ENCODE measurements around the gene LGALS3BP. TPM values are rescaled to one million over a fixed set of nuclear protein-coding genes. Genes with fewer than 3 reads are reported as not detected.

The LGALS3BP gene
- total RNA-seq, 1 experiment from 2014 or later = 389 TPM

- POLR2A ChIA-PET = interaction anchor here (1.0 kb wide), 2 partner anchors 99 to 104 kb away, joined by 3 read pairs; no protein-coding TSS in a partner anchor
Measured at GRCh38 chr17:78965491-78965924, 14.2 kb downstream of the LGALS3BP start.

More at GRCh38 chr17:78965491-78965924, 14.2 kb downstream of the LGALS3BP start:
- H3K9ac ChIP-seq (ENCODE audit: low read length) = no peak overlapping the region
- no peak overlapping the region for H3K4me3 ChIP-seq (replicated peaks in 1 of 2; ENCODE audit: low read depth in 1 of 2, low read length in 2 of 2)
- H3K79me2 ChIP-seq (ENCODE audit: insufficient read depth, low read length) = peaks cover 7% of the 10 kb centered on the region; the same call in 1 of the 2 replicates
- ATAC-seq = no peak
- ChIA-PET RAD21 (ENCODE audit: low non-redundant PET in 1 of 2, low total read pairs in 2 of 2, uncharacterized antibody in 2 of 2, unreplicated experiment in 2 of 2) (no interaction called here), CTCF (interaction anchor here (1.6 to 3.2 kb wide), 2 partner anchors 10 to 100 kb away, joined by 4 to 13 read pairs; no protein-coding TSS in a partner anchor)
- peaks cover 6 to 11% of the 10 kb centered on the region in 2 experiments; a peak in 2 of 4 replicates for H3K36me3 ChIP-seq (ENCODE audit: control insufficient read depth in 1 of 2, insufficient read depth in 2 of 2, low read length in 2 of 2)
- BruUV-seq (replicated peaks) = no TSS peak
- no peak overlapping the region for H3K4me2 ChIP-seq (ENCODE audit: low read length)
- intact Hi-C loops (cut with micrococcal nuclease) = no loop called here
- H3K9me2 ChIP-seq (ENCODE audit: insufficient read depth) = no peaks in the 10 kb centered on the region
- no peak for TF ChIP-seq POLR2AphosphoS5 (IDR thresholded peaks at IDR 0.05; ENCODE audit: low read depth, low read length)
- no peak for TF ChIP-seq SIN3A (IDR thresholded peaks at IDR 0.05; ENCODE audit: low read depth)
- TF ChIP-seq YY1 (IDR thresholded peaks at IDR 0.05; ENCODE audit: extremely low read depth, insufficient replicate concordance, low read depth, low read length) = no peak
- TF ChIP-seq EZH2 (IDR thresholded peaks at IDR 0.05) = no peak
- no peak for TF ChIP-seq CEBPB (IDR thresholded peaks at IDR 0.05; ENCODE audit: low read depth)
- no peak for TF ChIP-seq ZFX (IDR thresholded peaks at IDR 0.05)
- TF ChIP-seq REST (IDR thresholded peaks at IDR 0.05; ENCODE audit: low read depth) = no peak
- no peak for TF ChIP-seq SP1 (IDR thresholded peaks at IDR 0.05; ENCODE audit: low read depth)
- TF ChIP-seq ATF3 (IDR thresholded peaks at IDR 0.05) = no peak
- no peak for TF ChIP-seq ZNF274 (IDR thresholded peaks at IDR 0.05; ENCODE audit: low read depth, low read length)
- no peak for TF ChIP-seq ELF1 (IDR thresholded peaks at IDR 0.05; ENCODE audit: borderline replicate concordance, low read depth)
- no peak for TF ChIP-seq ZBTB33 (IDR thresholded peaks at IDR 0.05; ENCODE audit: extremely low read depth, insufficient replicate concordance, low read length)
- no peak for TF ChIP-seq MAX (IDR thresholded peaks at IDR 0.05)
- no peak for TF ChIP-seq CTCF (IDR thresholded peaks at IDR 0.05 in 2 of 3, conservative IDR thresholded peaks at IDR 0.05 in 1 of 3; ENCODE audit: borderline replicate concordance in 1 of 3, insufficient read depth in 1 of 3, low read depth in 2 of 3, low read length in 2 of 3)
- TF ChIP-seq FOSL1 (IDR thresholded peaks at IDR 0.05; ENCODE audit: low read depth) = no peak
- TF ChIP-seq EZH2phosphoT487 (IDR thresholded peaks at IDR 0.05; ENCODE audit: borderline replicate concordance) = no peak
- no peak overlapping the region for H2AFZ ChIP-seq (ENCODE audit: low read depth, low read length, poor library complexity, severe bottlenecking)
- no peaks in the 10 kb centered on the region for H4K20me1 ChIP-seq (ENCODE audit: insufficient read depth)
- H3K27ac ChIP-seq (ENCODE audit: low read depth, low read length) = no peak overlapping the region
- peaks cover 19 to 37% of the 10 kb centered on the region in 2 experiments for H3K4me1 ChIP-seq (ENCODE audit: control insufficient read depth in 1 of 2, insufficient read depth in 2 of 2, low read length in 2 of 2)
- H3K9me3 ChIP-seq (ENCODE audit: control insufficient read depth in 1 of 2, insufficient read depth in 1 of 2, low read depth in 1 of 2, low read length in 2 of 2) = no peaks in the 10 kb centered on the region
- DNase-seq (ENCODE audit: low read depth, low spot score) = no peak
- H3K27me3 ChIP-seq (ENCODE audit: insufficient read depth, low read length) = no peaks in the 10 kb centered on the region
